Endothelial cell (in vitro differentiated cells): ENCODE measurements around the gene PNMA3. TPM values are rescaled to one million over a fixed set of nuclear protein-coding genes. Genes with fewer than 3 reads are reported as not detected.
"Not testable (repeated sequence)": the region's sequence is repeated elsewhere in the genome, so short reads cannot be mapped to it uniquely, and the experiment has no call there.

Experiments
- DNase-seq: peaks from one replicate; pipeline ENCODE4 v3.0.0; 2021; ENCODE audit warnings: low spot score
- H3K27ac Mint-ChIP-seq: one replicate; pipeline ENCODE4 v1.8.0; 2021; ENCODE audit warnings: mixed read lengths, inconsistent platforms; ENCODE audit not compliant: unreplicated experiment
- H3K27me3 Mint-ChIP-seq: one replicate; pipeline ENCODE4 v1.8.0; 2021; ENCODE audit warnings: mild to moderate bottlenecking, moderate library complexity, mixed read lengths, inconsistent platforms; ENCODE audit not compliant: unreplicated experiment
- H3K36me3 Mint-ChIP-seq: one replicate; pipeline ENCODE4 v1.8.0; 2021; ENCODE audit warnings: mild to moderate bottlenecking, low read depth, mixed read lengths, inconsistent platforms; ENCODE audit not compliant: unreplicated experiment
- H3K4me1 Mint-ChIP-seq: one replicate; pipeline ENCODE4 v1.8.0; 2021; ENCODE audit warnings: mild to moderate bottlenecking, mixed read lengths, inconsistent platforms; ENCODE audit not compliant: unreplicated experiment
- H3K4me3 Mint-ChIP-seq: one replicate; pipeline ENCODE4 v1.8.0; 2021; ENCODE audit warnings: mild to moderate bottlenecking, mixed read lengths, inconsistent platforms; ENCODE audit not compliant: unreplicated experiment
- H3K9me3 Mint-ChIP-seq: one replicate; pipeline ENCODE4 v1.8.0; 2021; ENCODE audit warnings: mixed read lengths, inconsistent platforms; ENCODE audit not compliant: unreplicated experiment
- total RNA-seq: library from RNA; stranded (reverse); fragmentation: NEBNext Ultra II Directional; extraction: Animal tissue kit (Norgen Biotek cat#: 25700); gene quantifications from one replicate; pipeline ENCODE4 v1.2.1, GENCODE V29; 2021; ENCODE audit not compliant: unreplicated experiment
- TF ChIP-seq, protein P1 (sequence below): fragments of 200-600 bp; sonication (generic); IDR thresholded peaks from one replicate; pipeline ENCODE4 v1.5.0; 2021; ENCODE audit warnings: antibody characterized with exemption; ENCODE audit not compliant: unreplicated experiment

Gene PNMA3
- total RNA-seq, 1 donor from 2014 or later = 1.4 TPM

- Mint-ChIP-seq H3K4me3 (no peak overlapping the region), H3K36me3 (no peaks in the 10 kb centered on the region), H3K27ac (no peak overlapping the region), H3K4me1 (no peaks in the 10 kb centered on the region), H3K27me3 (peaks cover 2% of the 10 kb centered on the region), H3K9me3 (no peaks in the 10 kb centered on the region)
- TF ChIP-seq, protein P1, sequence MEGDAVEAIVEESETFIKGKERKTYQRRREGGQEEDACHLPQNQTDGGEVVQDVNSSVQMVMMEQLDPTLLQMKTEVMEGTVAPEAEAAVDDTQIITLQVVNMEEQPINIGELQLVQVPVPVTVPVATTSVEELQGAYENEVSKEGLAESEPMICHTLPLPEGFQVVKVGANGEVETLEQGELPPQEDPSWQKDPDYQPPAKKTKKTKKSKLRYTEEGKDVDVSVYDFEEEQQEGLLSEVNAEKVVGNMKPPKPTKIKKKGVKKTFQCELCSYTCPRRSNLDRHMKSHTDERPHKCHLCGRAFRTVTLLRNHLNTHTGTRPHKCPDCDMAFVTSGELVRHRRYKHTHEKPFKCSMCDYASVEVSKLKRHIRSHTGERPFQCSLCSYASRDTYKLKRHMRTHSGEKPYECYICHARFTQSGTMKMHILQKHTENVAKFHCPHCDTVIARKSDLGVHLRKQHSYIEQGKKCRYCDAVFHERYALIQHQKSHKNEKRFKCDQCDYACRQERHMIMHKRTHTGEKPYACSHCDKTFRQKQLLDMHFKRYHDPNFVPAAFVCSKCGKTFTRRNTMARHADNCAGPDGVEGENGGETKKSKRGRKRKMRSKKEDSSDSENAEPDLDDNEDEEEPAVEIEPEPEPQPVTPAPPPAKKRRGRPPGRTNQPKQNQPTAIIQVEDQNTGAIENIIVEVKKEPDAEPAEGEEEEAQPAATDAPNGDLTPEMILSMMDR = no peak
- DNase-seq = no peak
These were observed 7.8 kb downstream of the PNMA3 start for GRCh38 chrX:153064061-153064460.

DNA sequence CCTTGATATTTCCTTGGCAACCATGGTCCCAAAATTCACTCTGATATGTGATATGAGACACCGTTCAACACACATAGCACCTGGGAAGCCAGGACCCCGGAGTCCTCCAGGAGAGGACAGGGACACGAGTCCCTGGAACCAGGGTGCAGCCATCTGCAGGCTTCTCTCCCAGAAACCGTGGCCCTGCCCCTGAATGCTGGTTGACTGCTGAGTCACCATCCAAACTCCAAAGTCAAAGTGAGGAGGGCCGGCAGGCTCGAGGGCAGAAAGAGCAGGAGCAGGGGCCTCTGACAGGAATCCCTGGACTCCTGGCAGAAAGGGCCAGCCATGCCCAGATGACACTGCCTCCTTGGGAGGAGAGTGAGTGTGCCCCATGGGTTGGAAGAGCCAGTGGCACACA, 9.1 kb downstream of the PNMA3 start:
- no peak overlapping the region for H3K27ac Mint-ChIP-seq
- H3K4me1 Mint-ChIP-seq = no peaks in the 10 kb centered on the region
- H3K4me3 Mint-ChIP-seq = no peak overlapping the region
- H3K36me3 Mint-ChIP-seq = no peaks in the 10 kb centered on the region
- H3K9me3 Mint-ChIP-seq = no peaks in the 10 kb centered on the region
- TF ChIP-seq, protein P1 = no peak
- H3K27me3 Mint-ChIP-seq = peaks cover 2% of the 10 kb centered on the region
- no peak for DNase-seq

- H3K27ac Mint-ChIP-seq, H3K27me3 Mint-ChIP-seq, H3K4me3 Mint-ChIP-seq, H3K36me3 Mint-ChIP-seq, H3K9me3 Mint-ChIP-seq, DNase-seq, H3K4me1 Mint-ChIP-seq: not testable (repeated sequence)
These were observed 10.1 kb downstream of the PNMA3 start for GRCh38 chrX:153066402-153066801.

DNA sequence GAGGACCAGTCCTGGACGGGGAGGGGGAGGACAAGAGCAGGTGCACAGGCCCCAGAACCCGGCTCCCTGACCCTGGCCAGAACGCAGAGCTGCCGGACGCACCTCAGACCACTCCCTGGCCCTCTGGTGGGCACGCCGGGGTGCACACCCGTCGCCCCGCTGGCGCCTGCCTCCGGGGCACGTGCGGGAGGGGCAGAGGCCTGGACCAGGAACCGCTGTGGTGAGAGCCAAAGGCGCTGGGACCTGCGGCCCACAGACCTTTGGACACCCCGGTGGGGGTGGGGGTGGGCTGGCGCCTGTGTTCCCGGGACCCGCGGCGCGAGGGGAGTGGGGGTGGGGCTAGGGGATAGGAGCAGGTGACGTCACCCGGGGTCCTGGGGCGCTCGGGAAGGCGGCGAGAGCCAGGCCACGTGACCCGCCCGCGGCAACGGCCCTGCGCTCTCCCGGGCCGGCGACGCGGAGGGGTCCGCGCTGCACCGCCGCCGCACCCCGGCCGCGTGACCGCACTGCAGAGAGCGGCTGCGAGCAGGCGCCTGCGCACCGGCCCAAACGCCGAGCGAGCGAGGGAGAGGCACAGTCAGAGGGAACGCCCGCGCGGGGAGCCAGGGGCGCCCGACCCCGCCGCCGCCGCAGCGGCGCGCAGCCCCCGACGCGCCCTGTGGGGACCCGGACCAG, 15.8 kb downstream of the PNMA3 start, which contains the start of gene PNMA6A:
PNMA6A (plus strand) TSS at position 546 of the 675 bp plus-strand sequence. CDS start 609 bp downstream, outside the sequence.
- not testable (repeated sequence) for H3K36me3 Mint-ChIP-seq, H3K4me1 Mint-ChIP-seq, H3K27me3 Mint-ChIP-seq, H3K9me3 Mint-ChIP-seq, H3K4me3 Mint-ChIP-seq, DNase-seq, H3K27ac Mint-ChIP-seq

DNA sequence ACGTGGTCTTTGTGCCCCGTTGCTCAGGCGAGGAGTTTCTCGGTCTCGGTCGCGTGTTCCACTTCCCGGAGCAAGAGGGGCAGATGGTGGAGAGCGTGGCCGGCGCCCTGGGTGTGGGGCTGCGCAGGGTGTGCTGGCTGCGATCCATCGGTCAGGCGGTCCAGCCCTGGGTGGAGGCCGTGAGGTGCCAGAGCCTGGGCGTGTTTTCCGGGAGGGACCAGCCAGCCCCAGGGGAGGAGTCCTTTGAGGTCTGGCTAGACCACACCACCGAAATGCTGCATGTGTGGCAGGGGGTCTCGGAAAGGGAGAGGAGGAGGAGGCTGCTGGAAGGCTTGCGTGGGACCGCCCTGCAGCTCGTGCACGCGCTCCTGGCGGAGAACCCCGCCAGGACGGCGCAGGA, 17.1 kb downstream of the PNMA3 start:
- H3K9me3 Mint-ChIP-seq, H3K36me3 Mint-ChIP-seq, DNase-seq, H3K27me3 Mint-ChIP-seq, H3K27ac Mint-ChIP-seq, H3K4me1 Mint-ChIP-seq, H3K4me3 Mint-ChIP-seq: not testable (repeated sequence)

- H3K4me3 Mint-ChIP-seq = no peak overlapping the region
These were observed 18.1 kb downstream of the PNMA3 start for GRCh38 chrX:153074262-153074899.

More at GRCh38 chrX:153074262-153074899, 18.1 kb downstream of the PNMA3 start:
- DNase-seq = no peak
- H3K27me3 Mint-ChIP-seq = peaks cover 4% of the 10 kb centered on the region
- no peaks in the 10 kb centered on the region for H3K36me3 Mint-ChIP-seq
- H3K9me3 Mint-ChIP-seq = no peaks in the 10 kb centered on the region
- TF ChIP-seq, protein P1 = no peak
- H3K4me1 Mint-ChIP-seq = no peaks in the 10 kb centered on the region
- no peak overlapping the region for H3K27ac Mint-ChIP-seq
